ENCODE data around the gene MUSK. TPM values are rescaled to one million over a fixed set of nuclear protein-coding genes. Genes with fewer than 3 reads are reported as not detected.

The MUSK gene
- total RNA-seq, 1 donor from 2014 or later, result not detected

DNA sequence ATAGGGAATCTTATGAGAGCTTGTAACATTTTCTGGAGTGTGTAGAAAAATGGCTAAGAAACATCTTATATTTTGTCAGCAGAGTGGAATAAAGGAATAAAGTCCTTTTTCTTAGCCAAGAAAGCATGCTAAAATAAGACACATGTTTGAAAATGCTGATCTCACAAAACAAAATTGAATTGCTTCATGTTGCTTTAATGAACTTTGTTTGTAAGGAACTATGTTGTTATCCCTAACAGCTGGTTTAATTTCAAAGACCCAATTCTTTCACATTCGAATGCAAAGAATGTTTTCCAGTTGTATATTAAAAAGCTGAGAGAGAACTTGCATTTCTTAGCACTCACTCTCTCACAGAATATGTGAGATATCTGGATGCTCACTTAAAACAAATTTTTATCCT lies 107.6 kb downstream of the MUSK start:
- no peak for DNase-seq (ENCODE audit: low spot score, unreplicated experiment)
- H3K4me3 Mint-ChIP-seq (ENCODE audit: low read depth), result no peak overlapping the region
- no peak overlapping the region for H3K27ac Mint-ChIP-seq
- H3K4me1 Mint-ChIP-seq (ENCODE audit: low read depth), result peaks cover 9% of the 10 kb centered on the region
- TF ChIP-seq, protein P1, sequence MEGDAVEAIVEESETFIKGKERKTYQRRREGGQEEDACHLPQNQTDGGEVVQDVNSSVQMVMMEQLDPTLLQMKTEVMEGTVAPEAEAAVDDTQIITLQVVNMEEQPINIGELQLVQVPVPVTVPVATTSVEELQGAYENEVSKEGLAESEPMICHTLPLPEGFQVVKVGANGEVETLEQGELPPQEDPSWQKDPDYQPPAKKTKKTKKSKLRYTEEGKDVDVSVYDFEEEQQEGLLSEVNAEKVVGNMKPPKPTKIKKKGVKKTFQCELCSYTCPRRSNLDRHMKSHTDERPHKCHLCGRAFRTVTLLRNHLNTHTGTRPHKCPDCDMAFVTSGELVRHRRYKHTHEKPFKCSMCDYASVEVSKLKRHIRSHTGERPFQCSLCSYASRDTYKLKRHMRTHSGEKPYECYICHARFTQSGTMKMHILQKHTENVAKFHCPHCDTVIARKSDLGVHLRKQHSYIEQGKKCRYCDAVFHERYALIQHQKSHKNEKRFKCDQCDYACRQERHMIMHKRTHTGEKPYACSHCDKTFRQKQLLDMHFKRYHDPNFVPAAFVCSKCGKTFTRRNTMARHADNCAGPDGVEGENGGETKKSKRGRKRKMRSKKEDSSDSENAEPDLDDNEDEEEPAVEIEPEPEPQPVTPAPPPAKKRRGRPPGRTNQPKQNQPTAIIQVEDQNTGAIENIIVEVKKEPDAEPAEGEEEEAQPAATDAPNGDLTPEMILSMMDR (IDR thresholded peaks at IDR 0.05; ENCODE audit: unreplicated experiment), result no peak
- no peaks in the 10 kb centered on the region for H3K9me3 Mint-ChIP-seq (ENCODE audit: low read depth)
- no peaks in the 10 kb centered on the region for H3K36me3 Mint-ChIP-seq (ENCODE audit: insufficient read depth)
- H3K27me3 Mint-ChIP-seq, result peaks cover 3% of the 10 kb centered on the region

DNA sequence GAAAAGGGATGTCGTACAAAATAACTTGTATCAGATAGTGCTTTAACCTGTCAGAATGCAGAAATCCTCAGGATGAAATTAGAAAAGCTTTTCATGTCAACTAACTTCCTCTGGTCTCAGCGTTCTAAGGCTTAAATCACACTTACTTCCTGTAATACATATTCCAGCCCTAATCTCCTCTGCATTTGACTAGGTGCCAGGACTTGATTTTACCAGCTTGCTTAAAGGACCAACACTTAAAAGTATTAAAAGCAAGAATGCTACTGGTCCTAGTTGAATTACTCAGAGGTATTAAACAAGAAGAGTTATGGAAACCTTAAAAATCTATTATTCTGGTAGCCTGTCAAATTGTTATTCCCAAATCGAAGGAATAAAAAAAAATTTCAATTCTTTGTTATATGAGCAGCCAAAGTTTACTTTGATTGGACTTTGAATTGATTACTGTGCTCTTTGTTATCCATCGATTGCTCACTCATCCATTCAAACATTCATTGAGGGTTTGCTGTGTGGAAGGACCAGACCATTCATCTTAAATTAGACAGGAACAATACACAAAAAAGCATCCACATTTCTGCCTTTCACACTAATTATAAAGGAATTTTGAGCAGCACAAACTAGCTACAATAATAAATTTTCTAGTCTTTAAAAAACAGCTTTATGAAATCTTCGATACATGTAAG lies 108.7 kb downstream of the MUSK start:
- DNase-seq (ENCODE audit: low spot score, unreplicated experiment), result no peak
- Mint-ChIP-seq H3K4me1 (ENCODE audit: low read depth) (peaks cover 9% of the 10 kb centered on the region), H3K9me3 (ENCODE audit: low read depth) (no peaks in the 10 kb centered on the region), H3K27ac (no peak overlapping the region), H3K4me3 (ENCODE audit: low read depth) (no peak overlapping the region), H3K36me3 (ENCODE audit: insufficient read depth) (no peaks in the 10 kb centered on the region), H3K27me3 (peaks cover 3% of the 10 kb centered on the region)
- TF ChIP-seq, protein P1 (IDR thresholded peaks at IDR 0.05; ENCODE audit: unreplicated experiment), result no peak

DNA sequence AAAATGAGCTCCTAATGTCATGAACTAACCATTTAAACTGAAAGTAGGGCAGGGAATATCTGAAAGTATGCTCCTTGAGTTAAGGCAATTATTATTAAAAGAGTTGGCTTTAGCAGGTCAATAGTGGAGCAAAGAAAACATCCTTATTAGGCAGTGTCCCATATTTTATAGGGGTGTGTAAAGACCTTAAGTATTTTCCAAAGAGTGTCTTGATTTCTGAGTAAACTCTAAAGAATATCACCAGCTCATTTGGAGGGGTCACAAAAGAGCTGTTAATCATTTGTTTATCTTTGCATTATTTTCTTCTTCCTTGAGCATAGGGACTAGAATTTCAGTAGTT lies 109.3 kb downstream of the MUSK start:
- Mint-ChIP-seq H3K27ac (no peak overlapping the region), H3K4me3 (ENCODE audit: low read depth) (no peak overlapping the region), H3K27me3 (peaks cover 3% of the 10 kb centered on the region), H3K9me3 (ENCODE audit: low read depth) (no peaks in the 10 kb centered on the region), H3K36me3 (ENCODE audit: insufficient read depth) (no peaks in the 10 kb centered on the region), H3K4me1 (ENCODE audit: low read depth) (peaks cover 9% of the 10 kb centered on the region)
- TF ChIP-seq, protein P1 (IDR thresholded peaks at IDR 0.05; ENCODE audit: unreplicated experiment), result no peak
- DNase-seq (ENCODE audit: low spot score, unreplicated experiment), result no peak

- H3K36me3 Mint-ChIP-seq (ENCODE audit: insufficient read depth), result no peaks in the 10 kb centered on the region
- no peak for DNase-seq (ENCODE audit: low spot score, unreplicated experiment)
- TF ChIP-seq, protein P1 (IDR thresholded peaks at IDR 0.05; ENCODE audit: unreplicated experiment), result no peak
- no peak overlapping the region for H3K27ac Mint-ChIP-seq
- no peak overlapping the region for H3K4me3 Mint-ChIP-seq (ENCODE audit: low read depth)
- no peaks in the 10 kb centered on the region for H3K9me3 Mint-ChIP-seq (ENCODE audit: low read depth)
- H3K4me1 Mint-ChIP-seq (ENCODE audit: low read depth), result peaks cover 7% of the 10 kb centered on the region
- H3K27me3 Mint-ChIP-seq, result no peaks in the 10 kb centered on the region
Observed at GRCh38 chr9:110782701-110783100, 114.1 kb downstream of the MUSK start.

GRCh38 chr9:110784309-110784708 lies 115.7 kb downstream of the MUSK start:
- Mint-ChIP-seq H3K4me1 (ENCODE audit: low read depth) (peaks cover 2% of the 10 kb centered on the region), H3K4me3 (ENCODE audit: low read depth) (no peak overlapping the region)

More at GRCh38 chr9:110784309-110784708, 115.7 kb downstream of the MUSK start:
- Mint-ChIP-seq H3K27ac (no peak overlapping the region), H3K36me3 (ENCODE audit: insufficient read depth) (no peaks in the 10 kb centered on the region), H3K9me3 (ENCODE audit: low read depth) (no peaks in the 10 kb centered on the region), H3K27me3 (no peaks in the 10 kb centered on the region)
- TF ChIP-seq, protein P1 (IDR thresholded peaks at IDR 0.05; ENCODE audit: unreplicated experiment), result no peak
- no peak for DNase-seq (ENCODE audit: low spot score, unreplicated experiment)

Data from progenitor cell of endocrine pancreas (in vitro differentiated cells).